GM04504 (cell line): Measurements from ENCODE around the gene FGGY.
"Not testable (repeated sequence)": the region's sequence is repeated elsewhere in the genome, so short reads cannot be mapped to it uniquely, and the experiment has no call there.

Experiments
- DNase-seq: peaks from one replicate; pipeline ENCODE4 v3.0.0-alpha.2; 2012; ENCODE audit warnings: low read depth

Gene FGGY

GRCh38 chr1:59592924-59593323, 296.0 kb downstream of the FGGY start:
- DNase-seq: no peak

- no peak for DNase-seq
Observed at GRCh38 chr1:59593798-59594790, 297.2 kb downstream of the FGGY start.

- DNase-seq: peak; percentile 66
Observed at GRCh38 chr1:59595774-59596173, 298.9 kb downstream of the FGGY start.

GRCh38 chr1:59596432-59596831, 299.5 kb downstream of the FGGY start:
- DNase-seq: peak; percentile 76

- no peak for DNase-seq
Observed at GRCh38 chr1:59596956-59597355, 300.1 kb downstream of the FGGY start.

GRCh38 chr1:59597420-59598119, 300.7 kb downstream of the FGGY start:
- no peak for DNase-seq

- no peak for DNase-seq
Observed at GRCh38 chr1:59598120-59598440, 301.2 kb downstream of the FGGY start.

- DNase-seq: no peak
Observed at GRCh38 chr1:59601041-59601441, 304.1 kb downstream of the FGGY start.

GRCh38 chr1:59601811-59602210, 304.9 kb downstream of the FGGY start:
- no peak for DNase-seq

GRCh38 chr1:59604191-59604590, 307.3 kb downstream of the FGGY start:
- no peak for DNase-seq

GRCh38 chr1:59605184-59605583, 308.3 kb downstream of the FGGY start:
- DNase-seq: no peak

- DNase-seq: no peak
Observed at GRCh38 chr1:59605761-59606160, 308.9 kb downstream of the FGGY start.

GRCh38 chr1:59609245-59609644, 312.4 kb downstream of the FGGY start:
- no peak for DNase-seq

GRCh38 chr1:59610499-59610898, 313.6 kb downstream of the FGGY start:
- not testable (repeated sequence) for DNase-seq

GRCh38 chr1:59617434-59617833, 320.5 kb downstream of the FGGY start:
- DNase-seq: no peak

- DNase-seq: no peak
Observed at GRCh38 chr1:59619557-59619956, 322.7 kb downstream of the FGGY start.

- no peak for DNase-seq
Observed at GRCh38 chr1:59625384-59625783, 328.5 kb downstream of the FGGY start.

- DNase-seq: no peak
Observed at GRCh38 chr1:59631561-59632255, 334.8 kb downstream of the FGGY start.

- DNase-seq: no peak
Observed at GRCh38 chr1:59635097-59635496, 338.2 kb downstream of the FGGY start.

- DNase-seq: peak; percentile 81
Observed at GRCh38 chr1:59638231-59638711, 341.4 kb downstream of the FGGY start.

GRCh38 chr1:59639266-59639665, 342.4 kb downstream of the FGGY start:
- no peak for DNase-seq

GRCh38 chr1:59640851-59641250, 344.0 kb downstream of the FGGY start:
- no peak for DNase-seq

- no peak for DNase-seq
Observed at GRCh38 chr1:59641836-59642235, 344.9 kb downstream of the FGGY start.
